Ishikawa (cell line): ENCODE results near the gene WDR73.

Source experiments
- CEBPB ChIP-seq: IDR thresholded peaks from 2 replicates; pipeline ENCODE4 v1.6.1; 2012
- CREB1 ChIP-seq: IDR thresholded peaks from 2 replicates; pipeline ENCODE4 v1.6.1; 2012; ENCODE audit warnings: low read depth
- EGR1 ChIP-seq: IDR thresholded peaks from 2 replicates; pipeline ENCODE4 v1.6.1; 2012
- EP300 ChIP-seq: IDR thresholded peaks from 2 replicates; pipeline ENCODE4 v1.6.1; 2012; ENCODE audit warnings: borderline replicate concordance
- FOXM1 ChIP-seq: IDR thresholded peaks from 2 replicates; pipeline ENCODE4 v1.6.1; 2012; ENCODE audit warnings: low read depth, borderline replicate concordance
- MAX ChIP-seq: IDR thresholded peaks from 2 replicates; pipeline ENCODE4 v1.6.1; 2012
- NFIC ChIP-seq: IDR thresholded peaks from 2 replicates; pipeline ENCODE4 v1.6.1; 2012
- RAD21 ChIP-seq: IDR thresholded peaks from 2 replicates; pipeline ENCODE4 v1.6.1; 2012; ENCODE audit warnings: low read depth
- TAF1 ChIP-seq: IDR thresholded peaks from 2 replicates; pipeline ENCODE4 v1.6.1; 2012; ENCODE audit warnings: low read depth, mild to moderate bottlenecking
- TCF12 ChIP-seq: IDR thresholded peaks from 2 replicates; pipeline ENCODE4 v1.6.1; 2012; ENCODE audit warnings: low read depth
- TEAD4 ChIP-seq: IDR thresholded peaks from 2 replicates; pipeline ENCODE4 v1.6.1; 2012
- YY1 ChIP-seq: IDR thresholded peaks from 2 replicates; pipeline ENCODE4 v1.6.1; 2012; ENCODE audit warnings: low read depth
- ZBTB7A ChIP-seq: IDR thresholded peaks from 2 replicates; pipeline ENCODE4 v1.6.1; 2012; ENCODE audit warnings: low read depth
- TF ChIP-seq, protein P1 (sequence below): IDR thresholded peaks from 2 replicates; pipeline ENCODE4 v1.6.1; 2012; ENCODE audit warnings: low read depth, mild to moderate bottlenecking
- TF ChIP-seq, protein P2 (sequence below): IDR thresholded peaks from 2 replicates; pipeline ENCODE4 v1.6.1; 2012

WDR73 gene

DNA sequence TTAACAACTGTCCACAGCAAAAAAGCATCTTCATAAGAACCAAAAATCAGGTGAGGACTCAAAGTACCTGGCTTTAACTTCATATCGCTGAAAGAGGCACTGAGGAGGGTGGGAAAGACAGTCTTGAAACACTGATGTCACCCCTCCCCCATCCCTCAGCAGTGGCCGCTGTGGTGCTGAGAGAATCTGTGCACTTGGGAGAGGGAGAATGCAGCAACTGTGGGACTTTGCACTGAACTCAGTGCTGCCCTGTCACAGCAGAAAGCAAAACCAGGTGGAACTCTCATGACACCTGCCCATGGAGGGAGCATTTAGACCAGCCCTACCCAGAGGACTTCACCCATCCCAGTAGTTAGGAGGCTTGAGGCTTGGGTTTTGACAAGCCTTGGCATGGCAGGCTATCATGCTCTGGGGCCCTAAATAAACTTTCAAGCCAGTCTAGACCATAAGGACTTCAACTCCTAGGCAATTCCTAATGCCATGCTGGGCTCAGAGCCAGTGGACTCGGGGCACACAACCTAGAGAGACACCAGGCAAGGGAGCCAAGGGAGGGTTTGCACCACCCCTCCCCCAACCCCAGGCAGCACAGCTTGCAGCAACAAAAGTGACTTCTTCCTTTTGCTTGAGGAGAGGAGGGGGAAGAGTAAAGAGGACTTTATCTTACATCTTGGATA lies 59.3 kb downstream of the WDR73 start:
- TF ChIP-seq EP300 = no peak
- TF ChIP-seq, protein P1, sequence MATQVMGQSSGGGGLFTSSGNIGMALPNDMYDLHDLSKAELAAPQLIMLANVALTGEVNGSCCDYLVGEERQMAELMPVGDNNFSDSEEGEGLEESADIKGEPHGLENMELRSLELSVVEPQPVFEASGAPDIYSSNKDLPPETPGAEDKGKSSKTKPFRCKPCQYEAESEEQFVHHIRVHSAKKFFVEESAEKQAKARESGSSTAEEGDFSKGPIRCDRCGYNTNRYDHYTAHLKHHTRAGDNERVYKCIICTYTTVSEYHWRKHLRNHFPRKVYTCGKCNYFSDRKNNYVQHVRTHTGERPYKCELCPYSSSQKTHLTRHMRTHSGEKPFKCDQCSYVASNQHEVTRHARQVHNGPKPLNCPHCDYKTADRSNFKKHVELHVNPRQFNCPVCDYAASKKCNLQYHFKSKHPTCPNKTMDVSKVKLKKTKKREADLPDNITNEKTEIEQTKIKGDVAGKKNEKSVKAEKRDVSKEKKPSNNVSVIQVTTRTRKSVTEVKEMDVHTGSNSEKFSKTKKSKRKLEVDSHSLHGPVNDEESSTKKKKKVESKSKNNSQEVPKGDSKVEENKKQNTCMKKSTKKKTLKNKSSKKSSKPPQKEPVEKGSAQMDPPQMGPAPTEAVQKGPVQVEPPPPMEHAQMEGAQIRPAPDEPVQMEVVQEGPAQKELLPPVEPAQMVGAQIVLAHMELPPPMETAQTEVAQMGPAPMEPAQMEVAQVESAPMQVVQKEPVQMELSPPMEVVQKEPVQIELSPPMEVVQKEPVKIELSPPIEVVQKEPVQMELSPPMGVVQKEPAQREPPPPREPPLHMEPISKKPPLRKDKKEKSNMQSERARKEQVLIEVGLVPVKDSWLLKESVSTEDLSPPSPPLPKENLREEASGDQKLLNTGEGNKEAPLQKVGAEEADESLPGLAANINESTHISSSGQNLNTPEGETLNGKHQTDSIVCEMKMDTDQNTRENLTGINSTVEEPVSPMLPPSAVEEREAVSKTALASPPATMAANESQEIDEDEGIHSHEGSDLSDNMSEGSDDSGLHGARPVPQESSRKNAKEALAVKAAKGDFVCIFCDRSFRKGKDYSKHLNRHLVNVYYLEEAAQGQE = no peak

DNA sequence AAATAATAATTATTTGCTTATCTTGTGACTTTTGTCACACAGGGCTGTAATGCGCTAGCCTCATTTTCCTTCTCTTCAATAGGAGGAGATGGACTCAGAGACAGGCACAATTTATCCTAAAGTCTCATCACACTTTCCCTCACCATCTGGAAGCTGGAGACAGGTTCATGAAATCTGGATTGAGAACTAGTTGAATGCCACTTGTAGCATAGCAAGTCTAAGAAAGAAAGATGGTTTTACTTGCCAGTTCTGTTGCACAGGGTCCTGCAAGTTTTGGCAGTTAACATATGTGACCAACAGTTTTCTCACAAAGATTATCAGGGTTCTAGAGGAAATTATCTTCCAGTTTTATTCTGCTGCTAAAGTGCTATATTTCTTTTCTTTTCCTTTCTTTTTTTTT lies 62.3 kb downstream of the WDR73 start:
- TF ChIP-seq TEAD4 (no peak), YY1 (no peak), ZBTB7A (no peak), CREB1 (no peak), TCF12 (no peak), RAD21 (no peak), EGR1 (no peak), NFIC (no peak), MAX (no peak), EP300 (no peak), CEBPB (no peak)
- TF ChIP-seq, protein P2, sequence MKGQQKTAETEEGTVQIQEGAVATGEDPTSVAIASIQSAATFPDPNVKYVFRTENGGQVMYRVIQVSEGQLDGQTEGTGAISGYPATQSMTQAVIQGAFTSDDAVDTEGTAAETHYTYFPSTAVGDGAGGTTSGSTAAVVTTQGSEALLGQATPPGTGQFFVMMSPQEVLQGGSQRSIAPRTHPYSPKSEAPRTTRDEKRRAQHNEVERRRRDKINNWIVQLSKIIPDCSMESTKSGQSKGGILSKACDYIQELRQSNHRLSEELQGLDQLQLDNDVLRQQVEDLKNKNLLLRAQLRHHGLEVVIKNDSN = no peak
- TF ChIP-seq, protein P1 = no peak

DNA sequence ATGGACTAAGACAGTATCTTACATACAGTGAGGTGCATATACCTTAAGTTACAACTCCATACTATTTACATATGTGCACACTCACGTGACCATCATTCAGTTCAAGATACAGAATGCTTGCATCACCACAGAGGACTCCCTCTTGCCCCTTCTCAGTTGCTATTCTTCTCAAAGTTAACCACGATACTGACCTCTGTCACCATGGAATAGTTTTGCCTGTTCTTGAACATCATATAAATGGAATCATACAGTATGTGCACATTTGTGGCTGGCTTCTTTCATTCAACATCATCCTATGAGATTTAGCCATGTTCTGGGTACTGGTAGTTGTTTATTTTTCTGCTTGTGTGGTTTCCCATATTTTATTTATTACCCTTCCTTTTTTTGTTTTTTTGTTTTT lies 63.7 kb downstream of the WDR73 start:
- TF ChIP-seq RAD21 (no peak), ZBTB7A (no peak), EGR1 (no peak), TCF12 (no peak), CEBPB (no peak), NFIC (no peak), YY1 (no peak), TAF1 (no peak), MAX (no peak), FOXM1 (no peak), EP300 (no peak), TEAD4 (no peak), CREB1 (no peak)
- TF ChIP-seq, protein P1 = no peak
- TF ChIP-seq, protein P2 = no peak
